HG03378 (cell line): ENCODE results near the gene POR.
"Not testable (repeated sequence)": the region's sequence is repeated elsewhere in the genome, so short reads cannot be mapped to it uniquely, and the experiment has no call there.

Experiments
- ATAC-seq: cut with Tn5 transposase; IDR thresholded peaks from one replicate; pipeline ENCODE4 v1.9.1; 2021; ENCODE audit warnings: mild to moderate bottlenecking, moderate library complexity; ENCODE audit not compliant: unreplicated experiment

The POR gene

GRCh38 chr7:76016191-76016947 lies 101.4 kb downstream of the POR start:
- no peak for ATAC-seq

- not testable (repeated sequence) for ATAC-seq
Measured at GRCh38 chr7:76018520-76018919, 103.6 kb downstream of the POR start.

DNA sequence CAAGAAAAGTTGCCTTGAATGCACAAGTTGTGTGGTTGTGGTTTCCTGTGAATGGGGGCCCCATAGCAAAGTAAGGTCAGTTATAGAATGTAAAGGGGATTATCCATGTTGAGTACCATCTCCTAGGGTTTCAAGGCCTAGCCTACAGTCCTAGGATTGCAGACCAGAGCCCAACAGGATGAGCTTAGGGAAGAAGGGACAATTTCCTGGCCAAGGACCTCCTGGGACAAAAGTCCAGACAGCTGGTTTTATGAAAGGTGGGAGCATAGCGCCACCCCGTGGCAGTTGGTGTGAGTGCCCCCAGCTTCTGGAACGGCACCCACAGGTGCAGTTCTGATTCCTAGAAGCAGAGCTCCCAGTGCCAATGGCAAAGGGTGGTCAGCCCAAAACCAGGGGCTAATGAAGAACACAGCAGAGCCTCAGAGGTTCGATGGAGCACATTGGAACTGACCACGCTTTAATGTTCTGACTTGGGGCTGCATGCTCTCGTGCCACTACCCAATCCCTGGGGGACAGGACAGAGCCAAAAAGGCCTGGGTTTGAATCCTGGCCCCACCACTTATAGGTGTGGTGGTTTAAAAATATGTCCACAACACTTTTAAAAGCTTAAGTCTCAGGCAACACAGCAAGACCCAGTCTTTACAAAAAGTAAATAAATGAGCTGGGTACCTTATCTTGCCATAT lies 105.2 kb downstream of the POR start:
- no peak for ATAC-seq

DNA sequence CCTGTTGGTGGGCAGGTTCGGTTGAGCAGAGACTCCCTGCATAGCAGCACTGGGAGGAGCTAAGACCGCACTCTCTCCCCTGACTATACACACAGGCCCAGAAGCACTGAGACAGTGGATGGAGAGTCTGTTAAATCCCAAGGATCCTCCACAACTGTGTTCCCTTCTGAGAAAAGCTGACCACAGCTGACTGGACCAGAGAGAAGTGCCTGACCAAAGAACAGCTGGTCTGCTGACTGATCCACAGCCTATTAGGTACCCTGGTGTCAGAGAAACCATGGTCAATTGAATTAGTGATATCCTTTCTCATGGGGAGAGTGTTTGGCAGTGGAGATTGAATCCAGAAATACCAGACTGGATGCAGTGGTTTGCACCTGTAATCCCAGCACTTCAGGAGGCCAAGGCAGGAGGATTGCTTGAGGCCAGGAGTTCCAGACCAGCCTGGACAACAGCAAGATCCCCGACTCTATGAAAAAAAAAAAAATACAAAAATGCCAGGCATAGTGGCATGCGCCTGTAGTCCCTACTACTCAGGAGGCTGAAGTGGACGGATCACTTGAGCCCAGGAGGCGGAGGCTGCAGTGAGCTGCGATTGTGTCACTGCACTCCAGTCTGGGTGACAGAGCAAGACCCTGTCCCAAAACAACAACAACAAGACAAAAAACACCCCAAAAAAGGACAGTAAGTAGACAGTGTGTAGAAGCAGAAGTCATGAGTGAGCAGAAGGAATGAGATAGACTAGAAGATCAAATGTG lies 107.2 kb downstream of the POR start:
- no peak for ATAC-seq

GRCh38 chr7:76023002-76023401 lies 108.0 kb downstream of the POR start:
- ATAC-seq: no peak

GRCh38 chr7:76029682-76030081 lies 114.7 kb downstream of the POR start:
- not testable (repeated sequence) for ATAC-seq

GRCh38 chr7:76031964-76032363 lies 117.0 kb downstream of the POR start:
- ATAC-seq: no peak
